IPS-18c (cell line): ENCODE data around the gene MCM3.

Source experiments
- H3K4me3 ChIP-seq: 2 replicates; pipeline ENCODE4 v1.7.0; 2013; ENCODE audit warnings: low read depth, mild to moderate bottlenecking, low read length, moderate library complexity; ENCODE audit not compliant: insufficient read depth
- H3K9me3 ChIP-seq: one replicate; pipeline ENCODE4 v1.6.1; 2013; ENCODE audit warnings: mild to moderate bottlenecking, low read length, moderate library complexity; ENCODE audit not compliant: control insufficient read depth, insufficient read depth

Gene MCM3

DNA sequence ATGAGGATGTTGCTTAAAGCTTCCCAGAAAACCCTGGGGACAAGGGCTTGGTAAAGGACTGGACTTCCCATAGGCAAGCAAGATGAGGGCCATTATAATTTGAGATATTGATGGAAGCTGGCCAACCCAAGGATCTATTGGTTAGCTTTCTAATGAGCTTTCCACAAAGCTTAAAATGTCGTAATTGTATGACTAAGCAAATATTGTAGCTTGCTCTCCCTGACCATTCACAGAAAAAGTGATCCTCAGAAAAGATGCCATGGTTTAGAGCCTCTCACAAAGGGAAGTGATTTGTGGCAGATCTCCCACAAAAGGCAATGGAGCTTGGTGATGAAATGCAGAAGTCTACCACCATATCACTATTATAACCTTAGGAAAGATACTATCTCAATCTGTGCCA lies 53.9 kb downstream of the MCM3 start:
- no peak overlapping the region for H3K4me3 ChIP-seq
- no peaks in the 10 kb centered on the region for H3K9me3 ChIP-seq

DNA sequence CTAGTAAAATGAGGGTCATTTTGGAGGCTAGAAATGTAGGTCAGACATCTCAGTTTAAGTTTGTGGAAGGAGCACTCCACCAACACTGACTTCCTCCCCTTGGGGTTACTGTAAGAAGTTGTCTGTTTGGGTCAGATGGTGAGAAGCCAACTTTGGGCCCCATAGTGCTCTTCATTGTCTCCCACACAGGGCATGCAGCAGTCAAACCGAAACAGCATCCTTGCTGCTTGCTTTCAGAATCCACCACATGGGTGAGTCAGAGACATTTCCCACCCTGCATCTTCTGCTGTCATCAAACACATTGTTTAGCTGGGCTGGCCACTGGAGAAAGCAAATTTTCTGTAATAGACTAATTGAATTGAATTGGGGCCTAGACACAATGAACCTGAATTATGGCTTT lies 57.0 kb downstream of the MCM3 start:
- no peaks in the 10 kb centered on the region for H3K9me3 ChIP-seq
- H3K4me3 ChIP-seq, result no peak overlapping the region

GRCh38 chr6:52221302-52221701 lies 63.2 kb downstream of the MCM3 start:
- H3K9me3 ChIP-seq, result no peaks in the 10 kb centered on the region
- H3K4me3 ChIP-seq, result no peak overlapping the region

- no peak overlapping the region for H3K4me3 ChIP-seq
- H3K9me3 ChIP-seq, result no peaks in the 10 kb centered on the region
These were observed 66.8 kb downstream of the MCM3 start for GRCh38 chr6:52217761-52218160.

- no peaks in the 10 kb centered on the region for H3K9me3 ChIP-seq
- no peak overlapping the region for H3K4me3 ChIP-seq
These were observed 67.5 kb downstream of the MCM3 start for GRCh38 chr6:52216932-52217575.

DNA sequence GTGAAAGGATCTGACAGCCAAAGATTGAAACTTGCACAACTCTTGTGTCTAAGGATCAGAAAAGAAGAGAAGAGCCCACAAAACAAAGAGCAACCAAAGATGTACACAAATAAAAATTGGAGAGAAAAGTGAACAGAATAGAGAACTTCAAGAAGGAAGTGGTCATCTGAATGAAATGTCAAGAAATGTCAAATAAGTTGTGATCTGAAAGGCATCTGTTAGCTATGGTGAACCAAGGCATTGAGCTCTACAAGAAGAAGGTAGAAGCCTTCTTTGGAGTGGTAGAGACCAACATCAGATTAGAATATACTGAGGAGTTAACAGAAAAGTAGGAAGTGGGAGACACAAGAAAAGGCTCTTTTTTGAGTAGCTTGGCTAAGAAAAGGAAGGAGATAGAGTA lies 68.8 kb downstream of the MCM3 start:
- no peak overlapping the region for H3K4me3 ChIP-seq

More for the DNA sequence above, 68.8 kb downstream of the MCM3 start:
- H3K9me3 ChIP-seq, result no peaks in the 10 kb centered on the region
